ENCODE measurements around the gene COL4A2. TPM values are rescaled to one million over a fixed set of nuclear protein-coding genes. Genes with fewer than 3 reads are reported as not detected.

Gene COL4A2
- total RNA-seq, 1 experiment from 2014 or later = 1.6 TPM

DNA sequence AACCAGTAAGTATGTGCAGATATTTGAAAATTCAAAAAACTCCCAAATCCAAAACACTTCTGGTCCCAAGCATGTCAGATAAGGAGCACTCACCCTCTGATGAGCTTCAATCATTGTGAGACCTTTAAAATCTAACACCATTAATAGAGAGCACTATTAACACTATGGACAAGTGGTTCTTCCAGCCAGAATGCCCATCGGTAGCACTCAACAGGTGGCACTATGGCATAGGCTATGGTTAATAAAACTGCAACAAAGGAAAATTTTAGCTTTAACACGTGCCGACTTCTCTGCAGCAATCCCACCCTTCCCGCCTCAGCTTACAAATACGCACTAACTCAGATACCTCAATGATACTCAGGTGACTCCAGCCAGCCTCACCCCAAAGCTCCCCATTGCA lies 62.3 kb downstream of the COL4A2 start:
- ChIA-PET POLR2A (no interaction called here), RAD21 (ENCODE audit: low non-redundant PET in 1 of 2, low total read pairs in 2 of 2, uncharacterized antibody in 2 of 2, unreplicated experiment in 2 of 2) (no interaction called here), CTCF (no interaction called here)
- Histone ChIP-seq H3K36me3 (ENCODE audit: control insufficient read depth in 1 of 2, insufficient read depth in 2 of 2, low read length in 2 of 2) (no peaks in the 10 kb centered on the region), H3K27ac (ENCODE audit: low read depth, low read length) (no peak overlapping the region), H3K4me1 (ENCODE audit: control insufficient read depth in 1 of 2, insufficient read depth in 2 of 2, low read length in 2 of 2) (no peaks in the 10 kb centered on the region), H3K9me3 (ENCODE audit: control insufficient read depth in 1 of 2, insufficient read depth in 1 of 2, low read depth in 1 of 2, low read length in 2 of 2) (no peaks in the 10 kb centered on the region), H3K27me3 (ENCODE audit: insufficient read depth, low read length) (peaks cover 8% of the 10 kb centered on the region), H3K9ac (ENCODE audit: low read length) (no peak overlapping the region), H3K79me2 (ENCODE audit: insufficient read depth, low read length) (no peaks in the 10 kb centered on the region), H4K20me1 (ENCODE audit: insufficient read depth) (no peaks in the 10 kb centered on the region), H3K4me3 (replicated peaks in 1 of 2; ENCODE audit: low read depth in 1 of 2, low read length in 2 of 2) (no peak overlapping the region), H2AFZ (ENCODE audit: low read depth, low read length, poor library complexity, severe bottlenecking) (no peak overlapping the region), H3K9me2 (ENCODE audit: insufficient read depth) (no peaks in the 10 kb centered on the region), H3K4me2 (ENCODE audit: low read length) (no peak overlapping the region)
- BruUV-seq (replicated peaks) = no TSS peak
- intact Hi-C loops (cut with micrococcal nuclease) = no loop called here
- ATAC-seq (no peak), DNase-seq (ENCODE audit: low read depth, low spot score) (no peak)
- TF ChIP-seq REST (IDR thresholded peaks at IDR 0.05; ENCODE audit: low read depth) = no peak
- TF ChIP-seq, protein P1, sequence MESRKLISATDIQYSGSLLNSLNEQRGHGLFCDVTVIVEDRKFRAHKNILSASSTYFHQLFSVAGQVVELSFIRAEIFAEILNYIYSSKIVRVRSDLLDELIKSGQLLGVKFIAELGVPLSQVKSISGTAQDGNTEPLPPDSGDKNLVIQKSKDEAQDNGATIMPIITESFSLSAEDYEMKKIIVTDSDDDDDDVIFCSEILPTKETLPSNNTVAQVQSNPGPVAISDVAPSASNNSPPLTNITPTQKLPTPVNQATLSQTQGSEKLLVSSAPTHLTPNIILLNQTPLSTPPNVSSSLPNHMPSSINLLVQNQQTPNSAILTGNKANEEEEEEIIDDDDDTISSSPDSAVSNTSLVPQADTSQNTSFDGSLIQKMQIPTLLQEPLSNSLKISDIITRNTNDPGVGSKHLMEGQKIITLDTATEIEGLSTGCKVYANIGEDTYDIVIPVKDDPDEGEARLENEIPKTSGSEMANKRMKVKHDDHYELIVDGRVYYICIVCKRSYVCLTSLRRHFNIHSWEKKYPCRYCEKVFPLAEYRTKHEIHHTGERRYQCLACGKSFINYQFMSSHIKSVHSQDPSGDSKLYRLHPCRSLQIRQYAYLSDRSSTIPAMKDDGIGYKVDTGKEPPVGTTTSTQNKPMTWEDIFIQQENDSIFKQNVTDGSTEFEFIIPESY (IDR thresholded peaks at IDR 0.05; ENCODE audit: extremely low read depth, insufficient replicate concordance, low read length) = no peak
- TF ChIP-seq POLR2A (IDR thresholded peaks at IDR 0.05; ENCODE audit: borderline replicate concordance, extremely low read depth, insufficient read depth, insufficient read length) = no peak
- TF ChIP-seq CTCF (IDR thresholded peaks at IDR 0.05 in 2 of 3, conservative IDR thresholded peaks at IDR 0.05 in 1 of 3; ENCODE audit: borderline replicate concordance in 1 of 3, insufficient read depth in 1 of 3, low read depth in 2 of 3, low read length in 2 of 3) = 0 out of 6 replicates have a peak, but pooled peaks of 1 of the 3 experiments have one; percentile 3
- no peak for TF ChIP-seq EZH2phosphoT487 (IDR thresholded peaks at IDR 0.05; ENCODE audit: borderline replicate concordance)
- TF ChIP-seq FOSL1 (IDR thresholded peaks at IDR 0.05; ENCODE audit: low read depth) = no peak
- no peak for TF ChIP-seq POLR2AphosphoS5 (IDR thresholded peaks at IDR 0.05; ENCODE audit: low read depth, low read length)
